ENCODE data around the gene SLC9A4.

The SLC9A4 gene, protein sequence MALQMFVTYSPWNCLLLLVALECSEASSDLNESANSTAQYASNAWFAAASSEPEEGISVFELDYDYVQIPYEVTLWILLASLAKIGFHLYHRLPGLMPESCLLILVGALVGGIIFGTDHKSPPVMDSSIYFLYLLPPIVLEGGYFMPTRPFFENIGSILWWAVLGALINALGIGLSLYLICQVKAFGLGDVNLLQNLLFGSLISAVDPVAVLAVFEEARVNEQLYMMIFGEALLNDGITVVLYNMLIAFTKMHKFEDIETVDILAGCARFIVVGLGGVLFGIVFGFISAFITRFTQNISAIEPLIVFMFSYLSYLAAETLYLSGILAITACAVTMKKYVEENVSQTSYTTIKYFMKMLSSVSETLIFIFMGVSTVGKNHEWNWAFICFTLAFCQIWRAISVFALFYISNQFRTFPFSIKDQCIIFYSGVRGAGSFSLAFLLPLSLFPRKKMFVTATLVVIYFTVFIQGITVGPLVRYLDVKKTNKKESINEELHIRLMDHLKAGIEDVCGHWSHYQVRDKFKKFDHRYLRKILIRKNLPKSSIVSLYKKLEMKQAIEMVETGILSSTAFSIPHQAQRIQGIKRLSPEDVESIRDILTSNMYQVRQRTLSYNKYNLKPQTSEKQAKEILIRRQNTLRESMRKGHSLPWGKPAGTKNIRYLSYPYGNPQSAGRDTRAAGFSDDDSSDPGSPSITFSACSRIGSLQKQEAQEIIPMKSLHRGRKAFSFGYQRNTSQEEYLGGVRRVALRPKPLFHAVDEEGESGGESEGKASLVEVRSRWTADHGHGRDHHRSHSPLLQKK

DNA sequence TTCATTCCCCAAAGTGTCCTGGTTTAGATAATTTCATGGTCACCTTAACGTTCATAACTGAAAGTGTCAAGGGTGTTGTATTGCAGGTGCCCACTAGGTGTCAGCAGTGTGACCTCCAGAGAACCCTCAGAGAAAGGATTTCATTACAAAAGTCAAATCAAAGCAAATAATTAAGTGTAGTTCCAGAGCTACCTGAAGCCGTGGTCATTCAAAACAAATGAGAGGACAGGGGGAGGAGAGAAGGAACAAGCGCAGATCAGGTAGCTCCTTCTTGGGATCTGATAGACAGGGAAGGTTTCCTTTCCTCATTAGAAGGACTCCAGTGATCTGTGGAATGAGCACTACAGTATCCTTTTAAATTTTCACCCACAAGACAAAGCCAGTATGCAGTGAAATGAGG lies at the start of gene SLC9A4:
TSS of gene SLC9A4 (plus strand) at position 207 of the 400 bp plus-strand sequence. CDS start 534 bp downstream, outside the sequence.
- peak; percentile 8 for DNase-seq (ENCODE audit: low spot score)

DNA sequence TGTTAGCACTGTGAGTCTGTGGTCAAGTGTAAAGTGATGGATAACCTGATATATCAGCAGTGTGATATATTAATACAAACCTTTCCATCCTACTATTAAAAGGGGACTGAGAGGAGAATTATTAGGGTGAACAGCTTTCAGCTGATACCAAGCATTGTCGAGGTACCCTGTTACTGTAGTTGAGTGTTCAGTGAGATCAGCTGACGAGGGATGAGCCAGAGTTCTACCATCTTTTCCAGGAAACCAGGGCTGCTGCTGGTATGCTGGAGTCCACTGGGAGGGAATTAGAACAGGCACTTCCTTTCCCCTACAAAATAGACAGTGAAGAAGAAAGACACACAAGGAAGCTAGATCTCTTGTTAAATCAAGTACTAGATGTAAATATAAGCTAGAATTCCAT lies 49.7 kb upstream of the SLC9A4 start:
- DNase-seq (ENCODE audit: low spot score), result no peak

DNA sequence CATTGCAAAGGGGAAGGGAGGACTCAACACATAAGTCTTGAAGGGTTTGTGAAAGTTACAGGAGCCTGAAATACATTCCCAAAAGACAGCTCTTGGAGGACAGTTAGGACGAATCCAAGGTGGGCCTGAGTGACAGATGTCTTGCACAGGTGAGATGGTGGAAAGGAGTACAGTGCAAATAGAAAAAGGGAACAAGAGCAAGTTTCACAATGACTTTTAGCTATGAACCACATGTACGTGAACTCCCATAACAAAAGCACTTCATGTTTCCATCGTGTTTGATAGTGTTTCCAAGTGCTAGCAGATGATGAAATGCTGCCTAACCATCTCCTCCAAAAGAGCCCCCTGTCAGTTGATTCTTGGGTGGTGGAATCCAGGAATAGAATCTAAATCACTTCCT lies 48.3 kb upstream of the SLC9A4 start:
- DNase-seq (ENCODE audit: low spot score), result no peak

DNA sequence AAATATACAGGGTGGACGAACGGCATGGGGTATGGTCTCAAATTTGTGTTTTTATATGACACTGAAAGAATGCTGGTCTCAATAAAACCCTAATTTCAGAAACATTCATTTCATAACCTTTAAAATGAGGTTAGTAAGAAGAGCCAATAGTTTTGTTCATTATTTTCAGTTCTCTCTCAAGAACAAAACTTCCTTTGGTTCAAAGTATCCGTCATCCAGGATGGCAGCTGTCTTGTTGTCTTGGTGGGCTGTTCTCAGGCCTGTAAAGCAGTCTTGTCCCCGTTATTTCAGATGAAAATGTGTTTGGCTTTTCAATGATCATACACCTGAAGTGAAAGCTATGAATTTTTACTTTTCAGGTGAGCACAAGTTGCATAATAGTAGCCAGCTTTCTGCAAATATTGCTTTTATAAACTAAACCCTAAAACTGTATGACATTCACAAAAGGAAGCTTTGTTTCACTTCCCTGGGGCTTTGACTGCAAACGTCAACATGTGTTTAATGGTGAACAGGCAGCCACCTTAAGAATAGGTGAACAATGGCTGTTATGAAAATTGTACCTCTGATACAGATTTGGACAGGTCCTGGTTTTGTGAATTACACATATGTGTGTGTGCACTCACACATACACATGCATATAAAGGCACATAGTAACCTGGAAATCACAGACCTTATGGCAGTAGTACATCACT lies 47.4 kb upstream of the SLC9A4 start:
- DNase-seq (ENCODE audit: low spot score), result no peak

DNA sequence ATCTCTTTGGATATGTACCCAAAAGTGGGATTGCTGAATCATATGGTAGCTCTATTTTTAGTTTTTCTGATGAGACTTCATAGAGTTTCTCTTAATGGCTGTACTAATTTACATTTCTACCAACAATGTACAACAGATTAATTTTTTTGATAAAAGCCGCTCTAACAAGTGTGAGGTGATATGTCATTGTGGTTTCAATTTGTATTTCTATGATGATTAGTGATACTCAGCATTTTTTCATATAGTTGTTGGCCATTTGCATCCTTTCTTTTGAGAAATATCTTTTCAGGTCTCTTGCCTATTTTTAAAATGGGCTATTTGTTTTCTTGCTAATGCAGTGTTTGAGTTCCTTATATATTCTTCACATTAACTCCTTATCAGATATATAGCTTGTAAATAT lies 45.8 kb upstream of the SLC9A4 start:
- DNase-seq (ENCODE audit: low spot score), result no peak

DNA sequence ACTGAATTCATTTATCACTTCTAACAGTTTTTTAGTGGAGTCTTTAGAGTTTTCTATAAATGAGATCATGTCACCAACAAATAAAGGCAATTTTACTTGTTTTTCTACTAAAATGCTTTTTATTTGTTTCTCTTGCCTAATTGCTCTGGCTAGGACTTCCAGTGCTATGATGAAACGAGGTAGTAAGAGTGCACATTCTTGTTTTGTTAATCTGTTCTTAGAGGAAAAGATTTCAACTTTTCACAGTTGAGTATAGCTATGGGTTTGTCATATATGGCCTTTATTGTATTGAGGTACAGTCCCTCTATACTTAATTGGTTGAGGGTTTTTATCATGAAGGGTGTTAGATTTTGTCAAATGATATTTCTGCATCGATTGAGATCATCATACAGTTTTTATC lies 44.5 kb upstream of the SLC9A4 start:
- no peak for DNase-seq (ENCODE audit: low spot score)

DNA sequence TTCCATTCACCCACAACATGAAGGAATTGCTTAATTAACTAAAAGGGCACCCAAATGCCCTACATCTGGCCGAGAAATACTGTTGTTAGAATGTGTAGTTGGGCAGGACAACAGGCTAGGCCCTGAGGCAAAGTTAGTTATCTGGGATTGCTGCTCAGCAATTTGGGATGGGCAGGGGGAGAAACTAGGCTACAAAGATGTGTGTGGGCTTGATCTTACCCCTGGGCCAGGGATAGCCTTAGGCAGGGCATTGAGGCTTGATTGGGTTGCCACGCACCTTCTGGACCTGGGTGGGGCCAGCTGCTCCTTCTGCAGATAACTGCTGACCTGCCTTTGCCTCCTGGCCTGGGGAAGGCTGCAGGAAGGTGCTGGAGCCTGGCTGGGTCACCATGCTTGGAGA lies 40.6 kb upstream of the SLC9A4 start:
- DNase-seq (ENCODE audit: low spot score), result no peak

DNA sequence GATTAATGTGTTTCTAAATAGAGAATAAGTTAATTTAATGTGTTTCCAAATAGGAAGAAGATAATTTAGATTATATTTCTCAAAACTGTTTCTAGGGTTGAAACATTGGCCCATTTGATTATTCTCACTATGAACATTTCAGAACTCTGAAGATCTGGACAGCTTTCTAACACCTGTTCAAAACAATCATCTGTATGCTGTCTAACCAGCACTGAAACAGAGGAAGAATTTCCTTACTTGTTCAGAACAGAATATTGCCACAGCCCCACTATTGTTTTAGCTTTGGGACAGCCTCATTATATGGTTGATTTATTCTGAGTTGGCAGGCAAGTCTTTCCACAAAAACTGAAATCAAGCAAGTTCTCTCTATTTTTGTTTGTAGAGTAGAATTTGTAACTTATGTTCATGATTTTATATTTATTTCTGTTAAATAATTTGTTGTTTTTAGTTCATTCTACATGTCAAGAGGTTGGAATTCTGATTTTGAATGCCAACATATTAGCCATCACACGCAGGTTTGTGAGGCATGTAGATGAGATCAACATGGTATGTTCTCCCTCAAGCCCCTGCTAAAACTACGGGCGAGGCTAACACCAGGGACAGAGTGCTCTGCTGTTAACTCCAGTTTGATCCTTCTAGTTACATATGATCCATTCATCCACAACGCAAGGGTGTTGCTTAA lies 38.9 kb upstream of the SLC9A4 start:
- DNase-seq (ENCODE audit: low spot score), result no peak

DNA sequence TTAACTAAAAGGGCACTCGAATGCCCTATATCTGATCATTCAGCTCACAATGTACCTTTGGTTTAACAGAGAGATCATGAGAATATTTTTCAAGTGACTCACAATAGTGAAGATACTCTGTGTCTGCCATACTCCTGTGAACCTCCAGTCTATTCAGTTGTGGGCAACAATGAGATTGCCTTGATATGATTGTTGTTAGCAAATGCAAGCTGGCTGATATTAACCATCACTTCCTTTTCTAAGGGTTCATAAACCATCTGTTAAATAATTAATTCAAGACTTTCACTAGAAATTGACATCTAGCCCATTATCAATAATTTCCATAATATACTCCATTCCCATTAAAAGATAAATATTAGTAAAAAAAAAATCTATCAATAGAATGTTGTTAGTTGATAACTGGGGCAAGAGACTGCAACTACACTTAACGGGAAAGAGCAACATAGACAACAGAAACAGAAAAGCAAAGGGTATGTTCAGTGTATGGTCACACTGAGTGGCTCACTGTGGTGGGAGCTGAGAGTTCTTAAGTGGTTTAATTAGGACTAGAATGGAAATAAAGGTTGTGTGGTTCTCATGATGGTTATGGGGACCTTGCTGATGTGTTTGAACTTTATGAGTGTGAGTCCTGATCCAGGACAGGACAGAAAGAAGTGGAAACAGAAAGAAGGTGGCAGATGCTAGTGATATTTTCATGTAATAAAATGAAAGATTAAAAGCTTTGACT lies 38.2 kb upstream of the SLC9A4 start:
- DNase-seq (ENCODE audit: low spot score), result no peak

DNA sequence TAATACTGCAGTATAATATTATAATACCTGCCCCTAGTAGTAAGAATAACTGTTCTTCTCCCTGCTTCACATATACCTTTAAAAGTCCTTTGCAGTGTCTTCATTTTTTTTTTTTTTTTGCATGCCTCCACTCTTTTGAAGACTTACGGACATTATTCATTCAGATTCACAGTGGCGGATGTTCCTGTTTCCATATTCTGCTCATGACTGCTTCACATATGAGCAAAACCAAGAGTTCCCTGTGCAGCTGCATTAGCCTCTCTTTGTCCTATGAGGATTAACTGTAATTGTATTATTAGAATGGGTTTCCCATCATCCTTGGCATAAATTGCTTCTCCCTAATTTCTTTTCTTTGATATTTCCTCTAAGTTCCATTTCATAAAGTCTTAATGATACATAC lies 37.3 kb upstream of the SLC9A4 start:
- DNase-seq (ENCODE audit: low spot score), result no peak

DNA sequence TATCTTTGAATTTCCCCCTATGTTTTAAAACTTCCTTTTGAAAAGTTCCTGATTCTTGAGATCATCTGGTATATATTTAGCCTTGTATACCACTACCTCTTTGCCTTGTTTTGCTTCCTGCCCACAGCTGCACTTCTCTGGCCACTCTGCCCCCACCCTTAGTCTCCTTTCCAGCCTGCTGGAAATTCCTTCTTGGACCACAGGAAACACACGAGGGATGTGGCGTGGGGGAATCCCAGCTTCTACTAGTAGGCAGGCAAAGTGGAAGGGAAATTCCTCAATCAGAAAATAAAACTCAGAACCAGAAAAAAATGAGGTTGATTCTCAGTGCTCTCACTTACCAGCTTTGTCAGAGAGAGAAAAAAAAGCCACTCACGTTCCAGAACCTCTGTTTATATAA lies 36.7 kb upstream of the SLC9A4 start:
- peak; percentile 16 for DNase-seq (ENCODE audit: low spot score)

DNA sequence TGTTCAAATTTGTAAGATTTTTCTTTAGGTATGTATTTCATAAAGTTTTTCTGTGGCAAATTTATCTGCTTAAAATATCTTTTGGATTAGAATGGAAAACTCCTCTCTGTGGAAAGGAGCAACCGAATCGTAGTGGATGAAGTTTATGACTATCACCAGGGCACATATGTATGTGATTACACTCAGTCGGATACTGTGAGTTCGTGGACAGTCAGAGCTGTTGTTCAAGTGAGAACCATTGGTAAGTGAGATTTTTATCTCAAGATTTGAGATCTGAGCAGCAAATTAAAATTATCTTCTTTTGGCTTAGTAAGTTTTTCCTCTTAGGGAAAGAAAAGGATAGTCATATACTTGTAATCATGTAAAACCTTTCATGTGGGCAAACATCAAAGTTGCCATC lies 35.9 kb upstream of the SLC9A4 start:
- DNase-seq (ENCODE audit: low spot score), result no peak

DNA sequence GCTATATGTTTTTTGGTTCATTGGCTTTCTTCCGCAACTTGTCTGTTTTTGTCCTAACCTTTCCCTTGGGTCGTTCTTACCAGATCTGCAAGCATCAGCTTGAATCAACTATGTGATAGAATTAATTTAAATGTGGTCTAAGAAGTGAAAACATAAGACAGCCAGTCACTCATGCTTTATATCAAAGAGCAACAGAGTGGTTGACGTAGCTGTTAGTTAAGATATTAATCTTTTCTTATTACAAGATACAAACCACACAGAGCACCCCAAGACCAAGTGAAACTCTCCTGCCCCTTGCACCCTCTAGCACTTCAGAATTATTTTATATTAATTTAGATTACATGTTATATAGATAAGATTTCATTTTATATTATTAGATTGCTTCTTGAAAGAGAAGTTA lies 34.9 kb upstream of the SLC9A4 start:
- no peak for DNase-seq (ENCODE audit: low spot score)

DNA sequence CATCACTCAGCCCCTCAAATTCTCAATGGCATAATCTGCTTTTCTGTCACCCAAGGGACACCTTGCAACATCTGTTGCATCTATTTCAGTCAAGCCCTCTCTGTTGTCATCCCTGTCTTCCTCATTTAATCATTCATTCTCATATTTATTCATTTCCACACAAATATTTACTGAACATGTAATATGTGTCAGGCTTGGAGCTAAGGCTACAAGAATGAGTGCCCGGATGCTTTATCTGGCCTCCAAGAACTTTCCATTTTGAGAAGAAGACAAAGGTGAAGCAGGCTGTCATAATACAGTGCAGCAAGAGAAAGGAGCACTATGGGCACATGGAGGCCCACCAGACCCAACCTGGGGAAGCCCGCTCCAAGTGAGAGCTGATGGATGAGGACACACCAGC lies 34.4 kb upstream of the SLC9A4 start:
- no peak for DNase-seq (ENCODE audit: low spot score)

DNA sequence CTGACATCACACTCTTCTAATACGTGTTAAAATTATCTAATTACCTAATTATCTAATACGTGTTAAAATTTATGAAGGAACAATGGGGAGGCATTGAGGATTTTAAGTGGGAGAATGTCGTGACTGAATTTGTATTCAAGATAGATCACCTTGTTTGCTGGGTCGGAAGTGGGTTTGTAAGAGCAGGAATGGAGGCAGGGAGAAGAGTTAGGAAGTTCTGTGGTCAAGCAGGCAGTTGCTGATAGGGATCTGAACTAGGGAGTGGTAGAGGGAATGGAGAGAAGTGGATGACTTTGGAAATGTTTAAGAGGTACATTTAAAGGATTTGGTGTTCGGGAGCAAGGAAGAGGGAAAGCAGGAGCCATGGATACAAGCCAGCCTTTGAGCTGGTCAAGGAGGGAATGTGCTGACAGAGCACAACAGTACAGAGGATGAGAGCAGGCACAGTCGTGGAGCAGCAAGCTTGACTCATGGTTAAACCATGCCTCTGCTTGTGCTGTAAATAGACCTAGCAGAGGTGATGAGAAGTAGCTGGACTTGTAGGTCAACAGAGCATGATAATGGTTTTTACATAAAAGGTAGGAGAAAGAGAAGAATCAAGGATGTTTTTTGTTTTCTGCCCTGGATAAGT lies 33.8 kb upstream of the SLC9A4 start:
- DNase-seq (ENCODE audit: low spot score), result no peak

DNA sequence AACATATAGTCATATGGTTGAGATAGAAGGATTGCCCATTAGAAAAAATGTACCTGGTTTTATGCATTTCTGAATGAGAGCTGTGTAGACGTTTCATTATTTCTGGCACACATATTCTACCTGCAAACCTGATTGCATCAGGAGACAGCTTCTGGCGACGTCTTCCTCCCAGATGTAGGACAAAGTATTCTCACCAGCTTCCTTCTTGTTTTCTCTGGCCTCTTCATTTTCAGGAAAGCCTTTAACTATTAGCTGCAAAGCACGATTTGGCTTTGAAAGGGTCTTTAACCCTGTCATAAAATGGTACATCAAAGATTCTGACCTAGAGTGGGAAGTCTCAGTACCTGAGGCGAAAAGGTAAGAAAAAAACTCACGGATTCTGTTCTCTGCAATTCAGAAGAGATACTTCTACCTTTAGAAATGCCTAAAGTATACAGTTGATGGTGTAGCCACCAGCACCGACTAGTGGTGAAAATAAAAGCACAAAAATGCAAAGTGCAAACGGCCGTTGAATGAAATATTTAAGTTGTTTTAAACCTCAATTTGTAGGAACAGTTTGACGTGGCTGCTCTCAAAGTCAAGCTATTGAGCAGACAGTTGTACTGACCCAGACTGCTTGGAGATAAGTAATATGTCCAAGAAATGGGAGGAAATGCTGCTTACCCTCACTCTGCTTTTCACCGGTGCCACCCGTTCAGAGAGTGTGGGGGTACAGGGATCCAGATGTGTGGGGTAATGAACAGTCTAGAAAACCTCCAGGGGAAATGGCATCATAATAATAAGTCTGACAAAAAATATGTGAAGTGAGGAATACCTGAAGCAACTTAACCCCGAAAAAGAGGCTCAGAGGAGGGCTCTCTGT lies 29.8 kb upstream of the SLC9A4 start:
- peak; percentile 6 for DNase-seq (ENCODE audit: low spot score)

DNA sequence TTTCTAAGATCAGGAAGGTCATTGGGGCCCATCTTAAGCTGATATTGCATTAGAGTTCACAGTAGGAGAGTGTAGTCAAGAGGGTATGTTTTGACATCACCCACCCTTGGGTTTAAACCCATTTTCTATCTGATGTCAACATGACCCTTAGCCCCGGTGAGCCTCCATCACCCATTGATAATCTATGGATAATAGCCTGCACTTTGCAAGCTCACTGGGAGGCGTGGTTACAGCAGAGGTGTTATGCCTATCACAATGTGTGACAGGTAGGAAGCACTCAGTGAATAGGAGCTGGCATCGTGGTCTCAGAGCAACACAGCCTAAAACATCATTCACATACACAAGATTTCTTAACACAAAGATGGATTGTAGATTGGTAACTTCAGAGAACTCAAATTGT lies 28.8 kb upstream of the SLC9A4 start:
- no peak for DNase-seq (ENCODE audit: low spot score)

DNA sequence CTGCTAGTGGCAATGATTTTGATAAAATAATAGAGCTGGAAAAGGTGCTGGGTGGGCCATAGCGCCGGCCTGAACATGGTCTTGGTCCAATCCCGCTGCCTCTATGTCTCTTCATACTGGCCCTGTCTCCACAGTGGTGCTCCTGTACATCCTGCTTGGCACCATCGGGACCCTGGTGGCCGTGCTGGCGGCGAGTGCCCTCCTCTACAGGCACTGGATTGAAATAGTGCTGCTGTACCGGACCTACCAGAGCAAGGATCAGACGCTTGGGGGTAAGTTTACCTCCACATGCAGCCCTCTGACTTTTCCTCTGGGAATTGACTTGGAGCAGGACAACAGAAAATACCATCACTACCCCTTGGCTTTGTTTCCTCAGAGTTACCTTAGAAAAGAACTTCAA lies 26.1 kb upstream of the SLC9A4 start:
- no peak for DNase-seq (ENCODE audit: low spot score)

DNA sequence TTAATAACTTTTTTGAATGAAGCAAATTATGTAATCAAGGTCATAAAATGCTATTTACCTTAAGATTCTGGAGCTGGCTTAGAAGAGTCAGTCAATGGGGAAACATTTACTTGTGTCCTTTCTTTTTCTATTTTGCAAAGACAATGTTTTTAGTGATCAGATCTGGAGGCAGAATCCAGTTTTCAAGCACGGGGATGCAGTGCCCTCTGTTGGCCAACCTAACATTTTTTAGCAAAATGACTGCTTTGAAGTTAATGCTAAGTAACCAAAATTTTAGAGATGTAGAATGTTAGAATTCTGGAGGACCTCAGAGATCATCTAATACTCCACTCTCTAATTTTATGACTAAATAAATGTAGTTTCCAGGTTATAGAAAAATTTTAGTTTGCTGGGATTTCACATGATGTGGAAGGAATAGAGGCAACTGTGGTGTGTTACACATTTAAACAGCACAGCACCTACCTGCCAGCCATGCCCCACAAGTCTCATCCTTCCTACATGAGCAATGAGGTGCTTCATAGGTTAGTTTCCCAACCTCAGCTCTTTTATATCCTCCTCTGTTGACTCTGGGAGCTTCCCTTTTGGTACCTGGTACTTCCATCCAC lies 23.6 kb upstream of the SLC9A4 start:
- DNase-seq (ENCODE audit: low spot score), result peak; percentile 32

DNA sequence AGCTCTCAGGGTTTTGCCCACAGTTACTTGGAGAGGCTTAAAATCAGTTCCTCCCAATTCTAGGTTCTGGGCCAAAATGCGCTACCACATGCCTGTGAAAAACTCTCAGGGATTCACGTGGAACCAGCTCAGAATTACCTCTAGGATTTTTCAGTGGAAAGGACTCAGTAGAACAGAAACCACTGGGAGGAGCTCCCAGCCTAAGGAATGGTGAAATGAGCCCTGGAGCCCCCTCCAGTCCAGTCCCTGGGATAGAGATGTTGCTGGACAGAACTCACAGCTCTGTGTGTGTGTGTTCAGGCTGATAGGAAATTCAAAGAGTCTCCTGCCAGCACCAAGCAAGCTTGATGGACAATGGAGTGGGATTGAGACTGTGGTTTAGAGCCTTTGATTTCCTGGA lies 21.1 kb upstream of the SLC9A4 start:
- DNase-seq (ENCODE audit: low spot score), result no peak
